DOHH2 (cell line): ENCODE results near the gene CACNG5.

Source experiments
- H3F3A ChIP-seq: fragments of 200-600 bp; sonication (generic), shearing (Covaris generic); 2 replicates; pipeline ENCODE4 v1.6.0; 2016; ENCODE audit warnings: antibody characterized with exemption, mild to moderate bottlenecking; ENCODE audit not compliant: control insufficient read depth, insufficient read depth
- H3K27ac ChIP-seq: fragments of 200-600 bp; sonication (generic); 2 replicates; pipeline ENCODE4 v1.5.1; 2014; ENCODE audit warnings: low read depth, mild to moderate bottlenecking, low read length, moderate library complexity
- H3K27me3 ChIP-seq: fragments of 200-600 bp; sonication (generic); 2 replicates; pipeline ENCODE4 v1.6.1; 2014; ENCODE audit warnings: mild to moderate bottlenecking, low read length, mixed read lengths; ENCODE audit not compliant: control insufficient read depth
- H3K36me3 ChIP-seq: fragments of 200-600 bp; sonication (generic); 2 replicates; pipeline ENCODE4 v1.6.1; 2014; ENCODE audit warnings: mild to moderate bottlenecking, low read length, moderate library complexity, mixed read lengths; ENCODE audit not compliant: control insufficient read depth
- H3K4me1 ChIP-seq: fragments of 200-600 bp; sonication (generic); 2 replicates; pipeline ENCODE4 v1.6.1; 2014; ENCODE audit warnings: mild to moderate bottlenecking, low read length, mixed read lengths; ENCODE audit not compliant: control insufficient read depth
- H3K4me2 ChIP-seq: fragments of 200-600 bp; sonication (generic); 2 replicates; pipeline ENCODE4 v1.6.0; 2014; ENCODE audit warnings: mild to moderate bottlenecking, low read length, moderate library complexity
- H3K4me3 ChIP-seq: fragments of 200-600 bp; sonication (generic); 2 replicates; pipeline ENCODE4 v1.5.1; 2014; ENCODE audit warnings: mild to moderate bottlenecking, low read length, mixed read lengths
- H3K79me2 ChIP-seq: fragments of 200-600 bp; sonication (generic); 2 replicates; pipeline ENCODE4 v1.6.1; 2014; ENCODE audit warnings: mild to moderate bottlenecking, low read length, mixed read lengths; ENCODE audit not compliant: control insufficient read depth
- H3K9me2 ChIP-seq: fragments of 200-600 bp; sonication (generic); replicated peaks from 2 replicates; pipeline ENCODE4 v1.6.1; 2014; ENCODE audit warnings: mild to moderate bottlenecking, low read length, mixed read lengths; ENCODE audit not compliant: control insufficient read depth
- H3K9me3 ChIP-seq: fragments of 200-600 bp; sonication (generic); 2 replicates; pipeline ENCODE4 v1.6.1; 2014; ENCODE audit warnings: antibody characterized with exemption, low read length, mixed read lengths; ENCODE audit not compliant: control insufficient read depth, insufficient read depth
- H4K20me1 ChIP-seq: fragments of 200-600 bp; sonication (generic); 2 replicates; pipeline ENCODE4 v1.6.0; 2014; ENCODE audit warnings: low read depth, mild to moderate bottlenecking, antibody characterized with exemption, low read length, moderate library complexity; ENCODE audit not compliant: control insufficient read depth, insufficient read depth
- EZH2phosphoT487 ChIP-seq: fragments of 200-600 bp; sonication (generic); IDR thresholded peaks from 2 replicates; pipeline ENCODE4 v1.6.1; 2017; ENCODE audit warnings: borderline replicate concordance, mild to moderate bottlenecking, antibody characterized with exemption, low read length, moderate library complexity, mixed read lengths
- TF ChIP-seq, protein P1 (sequence below): fragments of 200-600 bp; sonication (generic); IDR thresholded peaks from one replicate; pipeline ENCODE4 v1.5.1; 2014; ENCODE audit warnings: antibody characterized with exemption, mild to moderate bottlenecking, low read depth, low read length; ENCODE audit not compliant: poor library complexity, severe bottlenecking

CACNG5 gene

DNA sequence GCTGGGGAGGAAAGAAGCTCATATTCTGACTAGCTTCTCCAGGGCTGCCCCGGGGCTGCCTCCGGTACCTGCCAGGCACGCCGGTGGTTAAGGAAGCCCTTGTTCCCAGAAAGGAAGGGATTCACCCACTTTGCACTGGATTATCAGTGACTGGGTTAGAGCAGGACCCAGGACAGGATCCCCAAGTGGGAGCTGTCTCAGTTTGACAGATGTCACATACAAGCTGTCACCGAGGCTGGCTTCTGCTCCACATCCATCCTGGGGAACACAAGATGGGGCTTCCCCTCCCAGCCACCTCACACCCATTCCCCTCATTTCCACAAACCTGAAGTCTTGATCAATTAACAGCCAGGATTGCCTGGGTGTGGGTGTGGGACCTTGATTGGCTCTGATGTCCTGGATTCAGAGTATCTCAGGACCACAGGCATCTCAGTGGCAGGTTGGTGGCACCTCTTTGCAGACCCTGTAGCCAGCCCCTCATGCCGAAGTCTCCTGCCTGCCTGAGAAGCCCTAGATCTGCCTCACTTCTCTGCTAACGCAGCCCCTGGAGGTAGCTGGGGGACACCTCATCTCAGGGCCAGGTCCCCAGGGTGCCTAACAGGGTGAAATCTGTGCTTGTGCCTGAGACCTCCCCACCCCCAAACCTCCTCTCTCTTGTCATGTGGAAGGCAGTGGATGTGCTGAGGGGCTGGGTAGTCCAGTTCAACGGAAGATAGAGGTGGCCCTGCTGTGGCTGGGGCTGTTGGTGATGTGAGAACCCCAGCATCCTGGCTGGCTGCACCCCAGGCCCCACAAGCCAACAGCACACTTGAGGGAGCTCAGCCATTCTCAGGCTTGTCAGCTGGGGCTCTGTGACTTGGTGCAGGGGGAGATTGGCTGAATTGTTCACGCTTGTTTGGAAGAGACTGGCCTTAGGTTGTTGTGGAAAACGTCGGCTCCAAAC lies 1.4 kb downstream of the CACNG5 start:
- H3K4me3 ChIP-seq = no peak overlapping the region
- peaks cover 13% of the 10 kb centered on the region for H3K4me1 ChIP-seq
- H3K79me2 ChIP-seq = no peaks in the 10 kb centered on the region
- H3K9me2 ChIP-seq = no peaks in the 10 kb centered on the region
- no peak overlapping the region for H3K4me2 ChIP-seq
- H3K9me3 ChIP-seq = no peaks in the 10 kb centered on the region
- H3K27ac ChIP-seq = no peak overlapping the region
- H3F3A ChIP-seq = no peaks in the 10 kb centered on the region
- H3K36me3 ChIP-seq = no peaks in the 10 kb centered on the region
- TF ChIP-seq EZH2phosphoT487 = no peak
- TF ChIP-seq, protein P1, sequence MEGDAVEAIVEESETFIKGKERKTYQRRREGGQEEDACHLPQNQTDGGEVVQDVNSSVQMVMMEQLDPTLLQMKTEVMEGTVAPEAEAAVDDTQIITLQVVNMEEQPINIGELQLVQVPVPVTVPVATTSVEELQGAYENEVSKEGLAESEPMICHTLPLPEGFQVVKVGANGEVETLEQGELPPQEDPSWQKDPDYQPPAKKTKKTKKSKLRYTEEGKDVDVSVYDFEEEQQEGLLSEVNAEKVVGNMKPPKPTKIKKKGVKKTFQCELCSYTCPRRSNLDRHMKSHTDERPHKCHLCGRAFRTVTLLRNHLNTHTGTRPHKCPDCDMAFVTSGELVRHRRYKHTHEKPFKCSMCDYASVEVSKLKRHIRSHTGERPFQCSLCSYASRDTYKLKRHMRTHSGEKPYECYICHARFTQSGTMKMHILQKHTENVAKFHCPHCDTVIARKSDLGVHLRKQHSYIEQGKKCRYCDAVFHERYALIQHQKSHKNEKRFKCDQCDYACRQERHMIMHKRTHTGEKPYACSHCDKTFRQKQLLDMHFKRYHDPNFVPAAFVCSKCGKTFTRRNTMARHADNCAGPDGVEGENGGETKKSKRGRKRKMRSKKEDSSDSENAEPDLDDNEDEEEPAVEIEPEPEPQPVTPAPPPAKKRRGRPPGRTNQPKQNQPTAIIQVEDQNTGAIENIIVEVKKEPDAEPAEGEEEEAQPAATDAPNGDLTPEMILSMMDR = no peak
- H4K20me1 ChIP-seq = 0 out of 2 replicates have a peak, but pooled peaks cover 3% of the 10 kb centered on the region
- H3K27me3 ChIP-seq = peaks cover 28% of the 10 kb centered on the region

DNA sequence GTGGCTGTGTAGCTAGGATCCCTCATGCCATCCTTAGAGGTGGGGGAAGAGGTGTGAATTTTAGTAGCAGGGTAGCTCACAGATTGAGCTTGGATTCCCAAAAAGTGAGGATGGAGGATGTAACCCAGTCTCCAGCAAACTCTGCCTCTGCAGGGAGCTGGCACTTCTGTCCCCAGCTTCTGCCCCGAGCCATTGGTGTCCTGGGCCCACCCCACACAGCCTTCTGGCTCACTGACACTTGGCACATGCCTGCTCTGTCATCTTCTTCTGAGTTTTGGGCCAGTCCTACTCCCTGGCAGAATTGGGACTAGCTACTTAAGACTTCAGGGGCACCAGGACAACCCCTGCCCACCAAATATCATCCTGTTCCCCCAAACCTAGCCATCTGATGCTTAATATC lies 2.3 kb downstream of the CACNG5 start:
- peaks cover 13% of the 10 kb centered on the region for H3K4me1 ChIP-seq
- H3K79me2 ChIP-seq = no peaks in the 10 kb centered on the region
- H3K27me3 ChIP-seq = peaks cover 25% of the 10 kb centered on the region

DNA sequence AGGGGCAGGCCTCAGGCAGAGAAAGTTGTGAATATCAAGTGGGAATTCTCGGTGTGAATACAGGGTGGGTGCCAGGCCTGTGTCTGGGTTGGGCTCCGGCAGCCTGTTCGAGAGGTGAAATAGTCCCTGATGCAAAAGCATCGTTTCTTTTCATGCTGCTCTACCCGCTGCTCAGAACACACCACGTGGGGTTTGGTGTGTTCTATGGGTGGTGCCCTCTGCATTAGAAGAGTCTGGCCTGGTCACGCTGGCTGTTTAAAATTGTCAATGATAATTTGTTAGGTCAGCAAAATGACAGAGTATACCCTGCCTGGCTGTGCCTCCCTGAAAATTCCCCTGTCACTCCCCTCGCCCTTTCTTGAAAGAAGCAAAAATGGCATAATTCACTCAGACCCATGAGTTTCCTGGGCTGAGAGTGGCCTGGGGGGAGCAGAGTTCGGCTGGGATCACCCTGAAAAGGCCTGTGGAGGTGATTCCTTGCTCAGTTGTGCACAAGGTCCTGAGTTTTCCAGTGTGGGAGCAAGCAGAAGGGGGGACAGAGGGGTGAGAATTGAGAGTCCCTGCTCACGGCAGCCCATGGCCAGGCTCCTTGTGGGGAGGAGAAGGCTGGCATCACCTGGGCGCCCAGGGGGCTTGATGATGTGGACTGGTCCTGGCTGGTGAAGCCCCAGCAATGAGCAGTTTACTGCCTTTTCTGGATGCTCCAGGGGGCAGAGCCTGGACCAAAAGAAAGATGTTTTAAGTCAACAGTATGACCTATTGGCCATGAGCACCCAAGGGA lies 3.2 kb downstream of the CACNG5 start:
- Histone ChIP-seq H3K36me3 (no peaks in the 10 kb centered on the region), H3K27ac (no peak overlapping the region), H3K4me1 (peaks cover 13% of the 10 kb centered on the region), H3K4me3 (no peak overlapping the region), H3K79me2 (no peaks in the 10 kb centered on the region), H3K27me3 (peaks cover 20% of the 10 kb centered on the region), H4K20me1 (0 out of 2 replicates have a peak, but pooled peaks cover 3% of the 10 kb centered on the region), H3K4me2 (no peak overlapping the region), H3K9me3 (no peaks in the 10 kb centered on the region), H3K9me2 (no peaks in the 10 kb centered on the region), H3F3A (no peaks in the 10 kb centered on the region)
- TF ChIP-seq, protein P1 = no peak
- no peak for TF ChIP-seq EZH2phosphoT487

More for the DNA sequence above, 2.3 kb downstream of the CACNG5 start:
- no peaks in the 10 kb centered on the region for H3K36me3 ChIP-seq
- H4K20me1 ChIP-seq = 0 out of 2 replicates have a peak, but pooled peaks cover 3% of the 10 kb centered on the region
- H3K9me3 ChIP-seq = no peaks in the 10 kb centered on the region
- no peak overlapping the region for H3K4me3 ChIP-seq
- H3K9me2 ChIP-seq = no peaks in the 10 kb centered on the region
- TF ChIP-seq, protein P1 = no peak
- TF ChIP-seq EZH2phosphoT487 = no peak
- H3F3A ChIP-seq = no peaks in the 10 kb centered on the region
- H3K27ac ChIP-seq = no peak overlapping the region
- no peak overlapping the region for H3K4me2 ChIP-seq
